ENCODE results near the gene ZBTB14. TPM values are rescaled to one million over a fixed set of nuclear protein-coding genes. Genes with fewer than 3 reads are reported as not detected.

The ZBTB14 gene
- total RNA-seq, 1 donor from 2014 or later = 11.9 TPM

DNA sequence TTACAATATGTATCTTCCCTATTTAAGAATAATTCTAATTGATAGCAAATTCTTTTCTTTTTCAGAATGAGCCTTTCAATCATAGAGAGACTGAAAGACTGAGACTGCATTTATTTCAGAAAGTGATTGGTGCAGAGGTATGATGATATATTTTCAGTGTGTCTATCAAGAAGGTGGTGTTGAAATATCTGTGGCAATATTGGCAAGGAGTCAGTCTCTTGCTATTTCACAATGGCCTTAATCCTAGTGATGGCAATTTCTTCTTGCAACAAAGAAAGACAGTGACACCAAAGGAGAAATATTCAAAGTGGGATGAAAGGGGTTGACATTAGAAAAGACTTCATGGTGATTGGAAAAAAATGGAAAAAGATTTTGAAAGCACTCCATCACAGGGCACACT lies 21.7 kb upstream of the ZBTB14 start:
- H3K4me1 Mint-ChIP-seq (ENCODE audit: low read depth) = no peaks in the 10 kb centered on the region
- peaks cover 3% of the 10 kb centered on the region for H3K9me3 Mint-ChIP-seq (ENCODE audit: low read depth)
- TF ChIP-seq CTCF (IDR thresholded peaks at IDR 0.05) = no peak
- no peaks in the 10 kb centered on the region for H3K36me3 Mint-ChIP-seq (ENCODE audit: low read depth)
- no peak overlapping the region for H3K27ac Mint-ChIP-seq (ENCODE audit: unreplicated experiment)
- peaks cover 6% of the 10 kb centered on the region for H3K27me3 Mint-ChIP-seq (ENCODE audit: low read depth)
- no peak overlapping the region for H3K4me3 Mint-ChIP-seq (ENCODE audit: unreplicated experiment)
- no peak for DNase-seq (ENCODE audit: low spot score)

GRCh38 chr18:5315838-5316237 lies 20.3 kb upstream of the ZBTB14 start:
- no peaks in the 10 kb centered on the region for H3K4me1 Mint-ChIP-seq (ENCODE audit: low read depth)

DNA sequence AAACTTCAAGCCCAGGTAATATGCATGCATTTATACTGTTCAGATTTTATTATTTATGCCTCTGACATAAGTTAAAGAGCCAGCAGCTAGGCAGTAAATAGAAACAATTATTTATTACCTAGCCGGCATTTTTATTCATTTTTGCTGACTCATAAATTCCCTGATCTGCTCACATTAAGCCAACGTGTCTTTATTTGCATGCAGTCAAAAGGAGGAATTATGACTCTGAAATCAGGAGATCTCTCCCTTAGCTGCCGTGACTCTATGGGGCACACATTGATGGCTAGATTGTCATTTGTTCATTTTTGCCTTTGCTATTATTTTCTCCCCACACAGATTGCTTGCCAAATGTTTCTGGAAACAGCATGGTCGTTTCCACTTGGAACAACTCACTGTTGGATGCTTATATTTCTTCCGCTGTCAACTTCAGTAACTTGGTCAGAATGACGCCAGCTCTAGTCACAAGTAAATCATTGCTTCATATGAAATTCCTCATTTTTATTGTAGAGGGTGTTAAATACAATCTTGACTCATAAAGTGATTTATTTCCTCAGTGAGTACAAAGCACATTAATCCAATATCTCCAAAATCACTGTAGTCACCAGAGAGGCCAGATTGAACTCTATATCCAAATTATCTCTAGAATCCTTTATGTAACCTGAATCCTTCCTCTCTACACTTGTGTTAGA lies 15.9 kb upstream of the ZBTB14 start:
- H3K4me1 Mint-ChIP-seq (ENCODE audit: low read depth) = no peaks in the 10 kb centered on the region
- H3K36me3 Mint-ChIP-seq (ENCODE audit: low read depth) = no peaks in the 10 kb centered on the region
- H3K27me3 Mint-ChIP-seq (ENCODE audit: low read depth) = no peaks in the 10 kb centered on the region
- H3K27ac Mint-ChIP-seq (ENCODE audit: unreplicated experiment) = no peak overlapping the region
- H3K9me3 Mint-ChIP-seq (ENCODE audit: low read depth) = no peaks in the 10 kb centered on the region
- TF ChIP-seq CTCF (IDR thresholded peaks at IDR 0.05) = no peak
- no peak overlapping the region for H3K4me3 Mint-ChIP-seq (ENCODE audit: unreplicated experiment)
- DNase-seq (ENCODE audit: low spot score) = no peak

More at GRCh38 chr18:5315838-5316237, 20.3 kb upstream of the ZBTB14 start:
- no peaks in the 10 kb centered on the region for H3K36me3 Mint-ChIP-seq (ENCODE audit: low read depth)
- peaks cover 2% of the 10 kb centered on the region for H3K9me3 Mint-ChIP-seq (ENCODE audit: low read depth)
- DNase-seq (ENCODE audit: low spot score) = no peak
- no peak overlapping the region for H3K4me3 Mint-ChIP-seq (ENCODE audit: unreplicated experiment)
- TF ChIP-seq CTCF (IDR thresholded peaks at IDR 0.05) = no peak
- H3K27me3 Mint-ChIP-seq (ENCODE audit: low read depth) = peaks cover 6% of the 10 kb centered on the region
- no peak overlapping the region for H3K27ac Mint-ChIP-seq (ENCODE audit: unreplicated experiment)

- Mint-ChIP-seq H3K4me1 (ENCODE audit: low read depth) (no peaks in the 10 kb centered on the region), H3K36me3 (ENCODE audit: low read depth) (no peaks in the 10 kb centered on the region), H3K27me3 (ENCODE audit: low read depth) (no peaks in the 10 kb centered on the region), H3K4me3 (ENCODE audit: unreplicated experiment) (no peak overlapping the region), H3K27ac (ENCODE audit: unreplicated experiment) (no peak overlapping the region), H3K9me3 (ENCODE audit: low read depth) (no peaks in the 10 kb centered on the region)
- no peak for DNase-seq (ENCODE audit: low spot score)
- no peak for TF ChIP-seq CTCF (IDR thresholded peaks at IDR 0.05)
These were observed 14.5 kb upstream of the ZBTB14 start for GRCh38 chr18:5309888-5310470.

- Mint-ChIP-seq H3K36me3 (ENCODE audit: low read depth) (no peaks in the 10 kb centered on the region), H3K4me1 (ENCODE audit: low read depth) (no peaks in the 10 kb centered on the region), H3K9me3 (ENCODE audit: low read depth) (no peaks in the 10 kb centered on the region), H3K4me3 (ENCODE audit: unreplicated experiment) (no peak overlapping the region), H3K27ac (ENCODE audit: unreplicated experiment) (no peak overlapping the region), H3K27me3 (ENCODE audit: low read depth) (peaks cover 27% of the 10 kb centered on the region)
- no peak for TF ChIP-seq CTCF (IDR thresholded peaks at IDR 0.05)
- no peak for DNase-seq (ENCODE audit: low spot score)
These were observed 10.3 kb upstream of the ZBTB14 start for GRCh38 chr18:5305835-5306234.
